Adrenal gland (tissue), 12 donors: Measurements from ENCODE around the gene E2F7. TPM values are rescaled to one million over a fixed set of nuclear protein-coding genes. Genes with fewer than 3 reads are reported as not detected.

Source experiments
- DNase-seq, 7 donors: peaks; one replicate each; pipeline ENCODE4 v3.0.0-alpha.2; 2019 to 2020
- H3K27ac ChIP-seq, 5 donors: fragments of 200-600 bp; sonication (generic) in 4 of 5; 1 replicate in 3 of 5; 2 replicates in 2 of 5; pipeline versions ENCODE4 v1.5.1 to v1.8.0; 2016 to 2020; ENCODE audit warnings: mild to moderate bottlenecking in 1 of 5
- H3K27me3 ChIP-seq: fragments of 200-600 bp; 2 replicates; pipeline ENCODE4 v1.8.0; 2021
- H3K36me3 ChIP-seq, 2 donors: fragments of 200-600 bp; replicated peaks in 1 of 2; 1 replicate in 1 of 2; 2 replicates in 1 of 2; pipeline versions ENCODE4 v1.5.1 to v1.8.0; 2018 to 2022
- H3K4me1 ChIP-seq, 2 donors: fragments of 200-600 bp; replicated peaks in 1 of 2; 1 replicate in 1 of 2; 2 replicates in 1 of 2; pipeline versions ENCODE4 v1.5.1 to v1.8.0; 2018 to 2021
- H3K4me3 ChIP-seq, 4 donors: fragments of 200-600 bp; sonication (generic) in 3 of 4; one replicate each; pipeline ENCODE4 v1.5.1; 2016 to 2018
- H3K9me3 ChIP-seq, 3 donors: fragments of 200-600 bp; sonication (generic) in 1 of 3; replicated peaks in 1 of 3; 1 replicate in 2 of 3; 2 replicates in 1 of 3; pipeline versions ENCODE4 v1.5.1 to v1.8.0; 2016 to 2021
- CTCF ChIP-seq, 6 experiments: fragments of 450-650 bp in 4 of 6; fragments of 200-600 bp in 2 of 6; sonication (generic) in 1 of 6; IDR thresholded peaks; 1 replicate in 5 of 6; 2 replicates in 1 of 6; pipeline versions ENCODE4 v1.5.1 to v1.8.0; 2016 to 2021; ENCODE audit warnings: antibody characterized with exemption in 6 of 6, mild to moderate bottlenecking in 2 of 6, moderate library complexity in 1 of 6
- POLR2A ChIP-seq, 2 donors: fragments of 450-650 bp; IDR thresholded peaks; one replicate each; pipeline ENCODE4 v1.6.1; 2017; ENCODE audit warnings: antibody characterized with exemption in 2 of 2, mild to moderate bottlenecking in 2 of 2, moderate library complexity in 1 of 2
- WGBS, 4 donors: extraction: QIAGEN DNeasy Blood & Tissue Kit in 2 of 4; methylation state at CpG; one replicate each; pipeline versions ENCODE4 v1.1.5 to v1.1.7; 2013 to 2017; 5-methylcytosine and 5-hydroxymethylcytosine counted together
- intact Hi-C, 2 donors: fragments of 100-400 bp; cut with DNase I; formaldehyde crosslinking; loops; one replicate each; pipeline versions ENCODE4 v1.14.1 to v1.15.0; 2022 to 2023
- polyA plus RNA-seq, 3 donors: library from polyadenylated mRNA; stranded (reverse); fragments of 200-250 nt in 2 of 3; fragments of 350-450 nt in 1 of 3; fragmentation: Illumina TruSeq in 1 of 3; extraction: RNeasy Lipid Tissue Mini Kit (QIAGEN cat#74804) in 1 of 3; gene quantifications; one replicate each; pipeline ENCODE4 v1.2.3, GENCODE V29; 2013 to 2014
- total RNA-seq, 9 donors: library from RNA; depleted of rRNA in 4 of 9; stranded (reverse); fragments of >200 nt in 4 of 9; fragments of 120-200 nt in 1 of 9; fragmentation: NEBNext Ultra II Directional in 1 of 9; extraction: Animal tissue kit (Norgen Biotek cat#: 25700) in 1 of 9; gene quantifications; one replicate each; pipeline versions ENCODE4 v1.1.0 to v1.2.4, GENCODE V29; 2013 to 2023
- donor health status: healthy with polysubstance abuse.
- donor health status: Bipolar disorder and iron deficiency.
- donor health status: DM: yes; HTN: yes; CAD: no.
- donor health status: DM: no; HTN: no; CAD: no.
- donor health status: DM: no; HTN: no; CAD: no.
- donor health status: DM: yes; HTN: yes; CAD: no.

E2F7 gene
- total and polyA plus RNA-seq, 12 donors = 0.07 to 2.7 (median 0.29) TPM; not detected in 3

GRCh38 chr12:77062396-77062795 is 3.0 kb downstream of the E2F7 start:
- H3K27me3 ChIP-seq = peaks cover 19% of the 10 kb centered on the region
- H3K9me3 ChIP-seq = no peaks in the 10 kb centered on the region
- no peaks in the 10 kb centered on the region for H3K36me3 ChIP-seq
- TF ChIP-seq POLR2A (IDR thresholded peaks at IDR 0.05) (no peak), CTCF (IDR thresholded peaks at IDR 0.05) (no peak)
- H3K4me3 ChIP-seq = no peak overlapping the region
- 77 to 83% (median 81%) methylated on average over 1 of the region's 1 CpG for WGBS, 4 donors
- no peak for DNase-seq
- no peak overlapping the region for H3K27ac ChIP-seq
- intact Hi-C loops = no loop called here
- peaks cover 7 to 15% of the 10 kb centered on the region in 2 donors for H3K4me1 ChIP-seq

- TF ChIP-seq POLR2A (IDR thresholded peaks at IDR 0.05) (no peak), CTCF (IDR thresholded peaks at IDR 0.05) (no peak)
- H3K4me1 ChIP-seq = peaks cover 7 to 15% of the 10 kb centered on the region in 2 donors
- no peaks in the 10 kb centered on the region for H3K9me3 ChIP-seq
- no peaks in the 10 kb centered on the region for H3K36me3 ChIP-seq
- DNase-seq = no peak
- intact Hi-C loops = no loop called here
- H3K4me3 ChIP-seq = no peak overlapping the region
- WGBS, 4 donors = 98 to 99% (median 98%) methylated on average over 5 of the region's 5 CpGs
- H3K27ac ChIP-seq = no peak overlapping the region
- H3K27me3 ChIP-seq = peaks cover 19% of the 10 kb centered on the region
Observed at GRCh38 chr12:77060883-77061240, 4.5 kb downstream of the E2F7 start.

GRCh38 chr12:77060136-77060882 is 5.1 kb downstream of the E2F7 start:
- 80 to 91% (median 84%) methylated on average over 3 of the region's 3 CpGs for WGBS, 4 donors
- intact Hi-C loops = no loop called here
- TF ChIP-seq CTCF (IDR thresholded peaks at IDR 0.05) (no peak), POLR2A (IDR thresholded peaks at IDR 0.05) (no peak)
- Histone ChIP-seq H3K27ac (no peak overlapping the region), H3K9me3 (no peaks in the 10 kb centered on the region), H3K4me1 (peaks cover 7 to 15% of the 10 kb centered on the region in 2 donors), H3K4me3 (no peak overlapping the region), H3K27me3 (peaks cover 19% of the 10 kb centered on the region), H3K36me3 (no peaks in the 10 kb centered on the region)
- no peak for DNase-seq

GRCh38 chr12:77058740-77059139 is 6.6 kb downstream of the E2F7 start:
- Histone ChIP-seq H3K9me3 (no peaks in the 10 kb centered on the region), H3K4me3 (no peak overlapping the region), H3K4me1 (peaks cover 0 to 7% of the 10 kb centered on the region in 2 donors), H3K27ac (no peak overlapping the region), H3K27me3 (peaks cover 19% of the 10 kb centered on the region), H3K36me3 (no peaks in the 10 kb centered on the region)
- 80 to 87% (median 82%) methylated on average over 5 of the region's 5 CpGs for WGBS, 4 donors
- DNase-seq = no peak
- intact Hi-C loops = no loop called here
- TF ChIP-seq CTCF (IDR thresholded peaks at IDR 0.05) = no peak
- no peak for TF ChIP-seq POLR2A (IDR thresholded peaks at IDR 0.05)
